H9 (cell line): ENCODE data around the gene GMPR. TPM values are rescaled to one million over a fixed set of nuclear protein-coding genes. Genes with fewer than 3 reads are reported as not detected.

Source experiments
- DNase-seq: peaks from one replicate; pipeline ENCODE4 v3.0.0-alpha.2; 2017
- H2AFZ ChIP-seq: one replicate; pipeline ENCODE4 v1.6.1; 2013; ENCODE audit warnings: mild to moderate bottlenecking, low read length, control low read depth, moderate library complexity
- H2AK5ac ChIP-seq: 2 replicates; pipeline ENCODE4 v1.6.1; 2013; ENCODE audit warnings: low read length, control low read depth, mixed read lengths; ENCODE audit not compliant: insufficient read length
- H2BK120ac ChIP-seq: one replicate; pipeline ENCODE4 v1.6.1; 2013; ENCODE audit warnings: low read depth, mild to moderate bottlenecking, low read length, control low read depth, inconsistent platforms; ENCODE audit not compliant: poor library complexity, severe bottlenecking
- H2BK12ac ChIP-seq: 2 replicates; pipeline ENCODE4 v1.6.1; 2013; ENCODE audit warnings: low read length, control low read depth, mixed read lengths, low read depth; ENCODE audit not compliant: insufficient read length
- H2BK15ac ChIP-seq: 2 replicates; pipeline ENCODE4 v1.6.1; 2013; ENCODE audit warnings: low read depth, low read length, control low read depth
- H2BK20ac ChIP-seq: one replicate; pipeline ENCODE4 v1.6.1; 2013; ENCODE audit warnings: low read depth, mild to moderate bottlenecking, low read length, control low read depth, inconsistent platforms; ENCODE audit not compliant: poor library complexity, severe bottlenecking
- H2BK5ac ChIP-seq: 2 replicates; pipeline ENCODE4 v1.6.1; 2013; ENCODE audit warnings: low read length, control low read depth, mixed read lengths; ENCODE audit not compliant: insufficient read length
- H3K14ac ChIP-seq: 2 replicates; pipeline ENCODE4 v1.6.1; 2013; ENCODE audit warnings: low read length, control low read depth; ENCODE audit not compliant: insufficient read depth
- H3K18ac ChIP-seq: 2 replicates; pipeline ENCODE4 v1.6.1; 2013; ENCODE audit warnings: low read depth, mild to moderate bottlenecking, mixed read lengths, low read length, control low read depth; ENCODE audit not compliant: insufficient read length
- H3K23ac ChIP-seq: 2 replicates; pipeline ENCODE4 v1.6.1; 2013; ENCODE audit warnings: low read length, control low read depth, mixed read lengths, low read depth; ENCODE audit not compliant: insufficient read length
- H3K23me2 ChIP-seq: 2 replicates; pipeline ENCODE4 v1.6.1; 2013; ENCODE audit warnings: low read depth, mild to moderate bottlenecking, mixed read lengths, low read length, control low read depth; ENCODE audit not compliant: insufficient read length, poor library complexity, severe bottlenecking
- H3K27ac ChIP-seq: 2 replicates; pipeline ENCODE4 v1.5.1; 2013; ENCODE audit warnings: low read length, control low read depth, mixed read lengths, low read depth; ENCODE audit not compliant: insufficient read length
- H3K27me3 ChIP-seq: 2 replicates; pipeline ENCODE4 v1.6.1; 2013; ENCODE audit warnings: low read length, control low read depth, inconsistent platforms; ENCODE audit not compliant: insufficient read depth
- H3K4ac ChIP-seq: 2 replicates; pipeline ENCODE4 v1.6.1; 2013; ENCODE audit warnings: low read depth, mild to moderate bottlenecking, control low read depth, inconsistent platforms, low read length, moderate library complexity
- H3K4me1 ChIP-seq: 2 replicates; pipeline ENCODE4 v1.6.1; 2013; ENCODE audit warnings: low read length, control low read depth, inconsistent platforms; ENCODE audit not compliant: insufficient read depth
- H3K4me2 ChIP-seq: 2 replicates; pipeline ENCODE4 v1.6.1; 2013; ENCODE audit warnings: low read length, control low read depth, mixed read lengths; ENCODE audit not compliant: insufficient read length, insufficient read depth
- H3K56ac ChIP-seq: 2 replicates; pipeline ENCODE4 v1.6.1; 2013; ENCODE audit warnings: low read depth, mild to moderate bottlenecking, mixed read lengths, low read length, control low read depth; ENCODE audit not compliant: insufficient read length
- H3K79me1 ChIP-seq: 2 replicates; pipeline ENCODE4 v1.6.1; 2013; ENCODE audit warnings: low read depth, mild to moderate bottlenecking, moderate library complexity, low read length, control low read depth, inconsistent platforms; ENCODE audit not compliant: insufficient read depth, poor library complexity, severe bottlenecking
- H3K79me2 ChIP-seq: 2 replicates; pipeline ENCODE4 v1.6.1; 2013; ENCODE audit warnings: low read length, control low read depth, inconsistent platforms; ENCODE audit not compliant: insufficient read depth
- H3K9ac ChIP-seq: 2 replicates; pipeline ENCODE4 v1.6.1; 2013; ENCODE audit warnings: low read length, control low read depth, mixed read lengths; ENCODE audit not compliant: insufficient read length; ENCODE audit errors: extremely low read depth
- H3K9me3 ChIP-seq: one replicate; pipeline ENCODE4 v1.6.1; 2013; ENCODE audit warnings: low read depth, low read length, inconsistent platforms; ENCODE audit not compliant: control insufficient read depth
- H3T11ph ChIP-seq: one replicate; pipeline ENCODE4 v1.6.1; 2013; ENCODE audit warnings: mild to moderate bottlenecking, low read length, control low read depth, inconsistent platforms
- H4K20me1 ChIP-seq: one replicate; pipeline ENCODE4 v1.6.1; 2013; ENCODE audit not compliant: control insufficient read depth, insufficient read length, insufficient read depth
- H4K5ac ChIP-seq: 2 replicates; pipeline ENCODE4 v1.6.1; 2013; ENCODE audit warnings: low read depth, mild to moderate bottlenecking, mixed read lengths, low read length, control low read depth; ENCODE audit not compliant: insufficient read length
- H4K8ac ChIP-seq: replicated peaks from 2 replicates; pipeline ENCODE4 v1.6.1; 2013; ENCODE audit warnings: low read length, control low read depth, mixed read lengths, low read depth; ENCODE audit not compliant: insufficient read length
- H4K91ac ChIP-seq: 2 replicates; pipeline ENCODE4 v1.6.1; 2013; ENCODE audit warnings: low read depth, mild to moderate bottlenecking, moderate library complexity, mixed read lengths, low read length, control low read depth; ENCODE audit not compliant: insufficient read length
- H3K27ac Mint-ChIP-seq, 3 experiments: 2 replicates in 2 of 3; 3 replicates in 1 of 3; pipeline ENCODE4 v1.8.0; 2020 to 2021; ENCODE audit warnings: mixed read lengths in 3 of 3, mild to moderate bottlenecking in 1 of 3, moderate library complexity in 1 of 3
- H3K27me3 Mint-ChIP-seq: 2 replicates; pipeline ENCODE4 v1.8.0; 2021; ENCODE audit warnings: low read depth, mild to moderate bottlenecking, moderate library complexity, mixed read lengths
- H3K36me3 Mint-ChIP-seq, 3 experiments: 2 replicates in 2 of 3; 3 replicates in 1 of 3; pipeline ENCODE4 v1.8.0; 2020 to 2021; ENCODE audit warnings: low read depth in 3 of 3, mixed read lengths in 3 of 3; ENCODE audit not compliant: insufficient read depth in 1 of 3
- H3K4me1 Mint-ChIP-seq, 2 experiments: 2 replicates each; pipeline ENCODE4 v1.8.0; 2020; ENCODE audit warnings: mixed read lengths in 2 of 2
- H3K4me3 Mint-ChIP-seq, 2 experiments: 2 replicates in 1 of 2; 3 replicates in 1 of 2; pipeline ENCODE4 v1.8.0; 2020 to 2021; ENCODE audit warnings: mild to moderate bottlenecking in 2 of 2, mixed read lengths in 2 of 2, moderate library complexity in 1 of 2
- H3K9me3 Mint-ChIP-seq, 2 experiments: 2 replicates in 1 of 2; 3 replicates in 1 of 2; pipeline ENCODE4 v1.8.0; 2020; ENCODE audit warnings: mild to moderate bottlenecking in 2 of 2, mixed read lengths in 2 of 2, moderate library complexity in 1 of 2
- WGBS: extraction: QIAGEN DNeasy Blood & Tissue Kit; methylation state at CpG from one replicate; pipeline ENCODE4 v1.1.7; 2013; ENCODE audit warnings: missing lambda C conversion rate, low lambda C conversion rate, mixed read lengths; ENCODE audit not compliant: insufficient read length; ENCODE audit errors: extremely low coverage; 5-methylcytosine and 5-hydroxymethylcytosine counted together
- total RNA-seq: library from RNA; stranded (reverse); gene quantifications from 2 replicates; pipeline ENCODE4 v1.2.1, GENCODE V29; 2021
- TF ChIP-seq, protein P1 (sequence below): fragments of 200-600 bp; sonication (generic); conservative IDR thresholded peaks from 3 replicates; pipeline ENCODE4 v1.8.0; 2021; ENCODE audit warnings: antibody characterized with exemption, mild to moderate bottlenecking

GMPR gene
- total RNA-seq, 1 experiment from 2014 or later, result 0.70 TPM

DNA sequence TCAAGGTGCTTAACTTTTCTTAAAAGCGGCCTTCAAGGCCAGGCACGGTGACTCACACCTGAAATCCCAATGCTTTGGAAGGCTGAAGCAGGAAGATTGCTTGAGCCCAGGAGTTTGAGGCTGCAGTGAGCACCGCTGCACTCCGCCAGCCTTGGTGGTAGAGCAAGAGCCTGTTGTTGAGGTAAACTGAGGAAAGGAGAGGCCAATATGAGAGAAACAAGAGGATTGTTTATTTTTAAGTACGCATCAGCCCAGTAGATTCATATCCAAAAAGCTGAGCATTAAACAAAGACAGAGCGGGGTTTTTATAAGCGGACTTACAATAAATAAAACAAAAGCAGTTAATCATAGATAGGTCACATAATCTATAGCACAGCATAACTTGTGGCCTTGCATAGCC lies 15.0 kb upstream of the GMPR start:
- H3K9me3 Mint-ChIP-seq, result peaks cover 0 to 7% of the 10 kb centered on the region in 2 experiments; a peak in 2 of 5 replicates
- peaks cover 0 to 11% of the 10 kb centered on the region in 2 experiments; a peak in 2 of 4 replicates for H3K4me1 Mint-ChIP-seq
- Histone ChIP-seq H3K18ac (no peak overlapping the region), H3K79me1 (no peaks in the 10 kb centered on the region), H3K4me1 (no peaks in the 10 kb centered on the region), H2BK120ac (no peak overlapping the region), H2BK5ac (no peak overlapping the region), H3K9me3 (no peaks in the 10 kb centered on the region), H3K56ac (no peak overlapping the region), H3K9ac (no peak overlapping the region), H3T11ph (no peak overlapping the region), H3K27ac (no peak overlapping the region), H3K23me2 (no peaks in the 10 kb centered on the region), H4K20me1 (no peaks in the 10 kb centered on the region), H2AK5ac (no peak overlapping the region), H4K91ac (no peak overlapping the region), H3K23ac (no peak overlapping the region), H4K5ac (no peak overlapping the region), H2AFZ (no peak overlapping the region), H3K4ac (no peak overlapping the region), H4K8ac (no peak overlapping the region), H2BK12ac (no peak overlapping the region), H3K4me2 (no peak overlapping the region), H3K79me2 (no peaks in the 10 kb centered on the region), H3K27me3 (no peaks in the 10 kb centered on the region), H2BK15ac (no peak overlapping the region), H3K14ac (no peak overlapping the region), H2BK20ac (no peak overlapping the region)
- no peak for DNase-seq
- H3K36me3 Mint-ChIP-seq, result no peaks in the 10 kb centered on the region; a peak in 1 of 7 replicates
- no peak overlapping the region for H3K4me3 Mint-ChIP-seq
- WGBS, result no CpG with 5 or more reads among the region's 7 CpGs
- TF ChIP-seq, protein P1, sequence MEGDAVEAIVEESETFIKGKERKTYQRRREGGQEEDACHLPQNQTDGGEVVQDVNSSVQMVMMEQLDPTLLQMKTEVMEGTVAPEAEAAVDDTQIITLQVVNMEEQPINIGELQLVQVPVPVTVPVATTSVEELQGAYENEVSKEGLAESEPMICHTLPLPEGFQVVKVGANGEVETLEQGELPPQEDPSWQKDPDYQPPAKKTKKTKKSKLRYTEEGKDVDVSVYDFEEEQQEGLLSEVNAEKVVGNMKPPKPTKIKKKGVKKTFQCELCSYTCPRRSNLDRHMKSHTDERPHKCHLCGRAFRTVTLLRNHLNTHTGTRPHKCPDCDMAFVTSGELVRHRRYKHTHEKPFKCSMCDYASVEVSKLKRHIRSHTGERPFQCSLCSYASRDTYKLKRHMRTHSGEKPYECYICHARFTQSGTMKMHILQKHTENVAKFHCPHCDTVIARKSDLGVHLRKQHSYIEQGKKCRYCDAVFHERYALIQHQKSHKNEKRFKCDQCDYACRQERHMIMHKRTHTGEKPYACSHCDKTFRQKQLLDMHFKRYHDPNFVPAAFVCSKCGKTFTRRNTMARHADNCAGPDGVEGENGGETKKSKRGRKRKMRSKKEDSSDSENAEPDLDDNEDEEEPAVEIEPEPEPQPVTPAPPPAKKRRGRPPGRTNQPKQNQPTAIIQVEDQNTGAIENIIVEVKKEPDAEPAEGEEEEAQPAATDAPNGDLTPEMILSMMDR, result no peak
- H3K27me3 Mint-ChIP-seq, result peaks cover 6% of the 10 kb centered on the region
- H3K27ac Mint-ChIP-seq, result no peak overlapping the region
